HG02870 (cell line): ENCODE data around the gene TNFRSF8.
"Not testable (repeated sequence)": the region's sequence is repeated elsewhere in the genome, so short reads cannot be mapped to it uniquely, and the experiment has no call there.

Experiments
- ATAC-seq: cut with Tn5 transposase; IDR thresholded peaks from one replicate; pipeline ENCODE4 v1.9.1; 2021; ENCODE audit warnings: mild to moderate bottlenecking, moderate library complexity; ENCODE audit not compliant: unreplicated experiment

TNFRSF8 gene

GRCh38 chr1:12063141-12064072 lies at the start of gene TNFRSF8:
Gene TNFRSF8, plus strand, starts transcription at chr1:12063303. Its CDS starts 296 bp downstream, at chr1:12063599.
- ATAC-seq: no peak

- ATAC-seq: no peak
Observed at GRCh38 chr1:12014141-12014991, 48.7 kb upstream of the TNFRSF8 start.

GRCh38 chr1:12015001-12015491 lies 48.1 kb upstream of the TNFRSF8 start:
- ATAC-seq: no peak

GRCh38 chr1:12015499-12015898 lies 47.6 kb upstream of the TNFRSF8 start:
- no peak for ATAC-seq

- ATAC-seq: no peak
Observed at GRCh38 chr1:12016182-12016581, 46.9 kb upstream of the TNFRSF8 start.

GRCh38 chr1:12019858-12020509 lies 43.1 kb upstream of the TNFRSF8 start:
- ATAC-seq: no peak

GRCh38 chr1:12021616-12022015 lies 41.5 kb upstream of the TNFRSF8 start:
- ATAC-seq: no peak

- no peak for ATAC-seq
Observed at GRCh38 chr1:12022036-12022435, 41.1 kb upstream of the TNFRSF8 start.

- no peak for ATAC-seq
Observed at GRCh38 chr1:12026586-12026985, 36.5 kb upstream of the TNFRSF8 start.

GRCh38 chr1:12028248-12028647 lies 34.9 kb upstream of the TNFRSF8 start:
- no peak for ATAC-seq

- no peak for ATAC-seq
Observed at GRCh38 chr1:12028957-12029511, 34.1 kb upstream of the TNFRSF8 start.

- ATAC-seq: no peak
Observed at GRCh38 chr1:12029720-12030339, 33.3 kb upstream of the TNFRSF8 start.

GRCh38 chr1:12031039-12031980 lies 31.8 kb upstream of the TNFRSF8 start:
- ATAC-seq: no peak

GRCh38 chr1:12032161-12032621 lies 30.9 kb upstream of the TNFRSF8 start:
- ATAC-seq: no peak

- not testable (repeated sequence) for ATAC-seq
Observed at GRCh38 chr1:12033441-12033840, 29.7 kb upstream of the TNFRSF8 start.

- no peak for ATAC-seq
Observed at GRCh38 chr1:12034381-12034801, 28.7 kb upstream of the TNFRSF8 start.

GRCh38 chr1:12035312-12035711 lies 27.8 kb upstream of the TNFRSF8 start:
- no peak for ATAC-seq

GRCh38 chr1:12037486-12038355 lies 25.4 kb upstream of the TNFRSF8 start:
- no peak for ATAC-seq
